Mucosa of rectum (tissue), 2 donors: Measurements from ENCODE around the gene DAB1.

Experiments used
- H3K27ac ChIP-seq, 2 donors: one replicate each; pipeline ENCODE4 v1.7.0; 2013; ENCODE audit warnings: inconsistent platforms in 2 of 2, low read depth in 2 of 2, low read length in 2 of 2
- H3K27me3 ChIP-seq, 2 donors: one replicate each; pipeline ENCODE4 v1.7.0; 2013; ENCODE audit warnings: low read length in 2 of 2; ENCODE audit not compliant: control insufficient read depth in 2 of 2, insufficient read depth in 2 of 2
- H3K36me3 ChIP-seq, 2 donors: one replicate each; pipeline ENCODE4 v1.7.0; 2013; ENCODE audit warnings: low read length in 2 of 2; ENCODE audit not compliant: control insufficient read depth in 2 of 2, insufficient read depth in 2 of 2
- H3K4me1 ChIP-seq, 2 donors: one replicate each; pipeline ENCODE4 v1.7.0; 2013; ENCODE audit warnings: low read length in 2 of 2, mild to moderate bottlenecking in 1 of 2; ENCODE audit not compliant: control insufficient read depth in 2 of 2, insufficient read depth in 2 of 2
- H3K4me3 ChIP-seq, 2 donors: one replicate each; pipeline ENCODE4 v1.7.0; 2013; ENCODE audit warnings: low read length in 2 of 2
- H3K9ac ChIP-seq, 2 donors: one replicate each; pipeline ENCODE4 v1.7.0; 2013; ENCODE audit warnings: low read length in 2 of 2, low read depth in 1 of 2, mild to moderate bottlenecking in 1 of 2
- H3K9me3 ChIP-seq, 2 donors: one replicate each; pipeline ENCODE4 v1.7.0; 2013; ENCODE audit warnings: low read length in 2 of 2; ENCODE audit not compliant: control insufficient read depth in 2 of 2
- donor health status: healthy.
- donor health status: Normal muscosa, but diverticular disease.

Gene DAB1

GRCh38 chr1:57450981-57451380, 27.1 kb upstream of the DAB1 start:
- no peak overlapping the region for H3K9ac ChIP-seq
- H3K4me1 ChIP-seq = no peaks in the 10 kb centered on the region
- no peaks in the 10 kb centered on the region for H3K36me3 ChIP-seq
- no peak overlapping the region for H3K27ac ChIP-seq
- H3K9me3 ChIP-seq = no peaks in the 10 kb centered on the region
- H3K4me3 ChIP-seq = no peak overlapping the region
- H3K27me3 ChIP-seq = no peaks in the 10 kb centered on the region

GRCh38 chr1:57447551-57447950, 23.7 kb upstream of the DAB1 start:
- H3K4me3 ChIP-seq = no peak overlapping the region
- no peaks in the 10 kb centered on the region for H3K36me3 ChIP-seq
- no peaks in the 10 kb centered on the region for H3K4me1 ChIP-seq
- no peaks in the 10 kb centered on the region for H3K9me3 ChIP-seq
- H3K27me3 ChIP-seq = no peaks in the 10 kb centered on the region
- no peak overlapping the region for H3K27ac ChIP-seq
- no peak overlapping the region for H3K9ac ChIP-seq

- no peaks in the 10 kb centered on the region for H3K4me1 ChIP-seq
- H3K27ac ChIP-seq = no peak overlapping the region
- H3K9me3 ChIP-seq = no peaks in the 10 kb centered on the region
- H3K9ac ChIP-seq = no peak overlapping the region
- no peaks in the 10 kb centered on the region for H3K36me3 ChIP-seq
- no peaks in the 10 kb centered on the region for H3K27me3 ChIP-seq
- no peak overlapping the region for H3K4me3 ChIP-seq
Measured at GRCh38 chr1:57443004-57443403, 19.1 kb upstream of the DAB1 start.

GRCh38 chr1:57440096-57440495, 16.2 kb upstream of the DAB1 start:
- no peaks in the 10 kb centered on the region for H3K36me3 ChIP-seq
- H3K4me3 ChIP-seq = no peak overlapping the region
- H3K9ac ChIP-seq = no peak overlapping the region
- no peaks in the 10 kb centered on the region for H3K27me3 ChIP-seq
- H3K4me1 ChIP-seq = no peaks in the 10 kb centered on the region
- H3K27ac ChIP-seq = no peak overlapping the region
- no peaks in the 10 kb centered on the region for H3K9me3 ChIP-seq

GRCh38 chr1:57431400-57431799, 7.5 kb upstream of the DAB1 start:
- Histone ChIP-seq H3K9ac (no peak overlapping the region), H3K4me1 (no peaks in the 10 kb centered on the region), H3K27me3 (no peaks in the 10 kb centered on the region), H3K27ac (no peak overlapping the region), H3K4me3 (no peak overlapping the region), H3K9me3 (no peaks in the 10 kb centered on the region), H3K36me3 (no peaks in the 10 kb centered on the region)

- Histone ChIP-seq H3K9ac (no peak overlapping the region), H3K27me3 (peaks cover 8 to 21% of the 10 kb centered on the region in 2 donors), H3K27ac (no peak overlapping the region), H3K4me3 (peak overlapping the region in 1 of 2 donors; percentile 37), H3K4me1 (no peaks in the 10 kb centered on the region), H3K36me3 (no peaks in the 10 kb centered on the region), H3K9me3 (no peaks in the 10 kb centered on the region)
Measured at GRCh38 chr1:57424231-57425027, 569 bp upstream of the DAB1 start.

GRCh38 chr1:57423135-57423655, 665 bp downstream of the DAB1 start:
- Histone ChIP-seq H3K4me3 (no peak overlapping the region), H3K9me3 (no peaks in the 10 kb centered on the region), H3K27me3 (peaks cover 11 to 21% of the 10 kb centered on the region in 2 donors), H3K36me3 (no peaks in the 10 kb centered on the region), H3K27ac (no peak overlapping the region), H3K4me1 (no peaks in the 10 kb centered on the region), H3K9ac (no peak overlapping the region)

- peaks cover 11 to 21% of the 10 kb centered on the region in 2 donors for H3K27me3 ChIP-seq
- no peaks in the 10 kb centered on the region for H3K36me3 ChIP-seq
- no peaks in the 10 kb centered on the region for H3K4me1 ChIP-seq
- H3K9ac ChIP-seq = no peak overlapping the region
- no peaks in the 10 kb centered on the region for H3K9me3 ChIP-seq
- no peak overlapping the region for H3K4me3 ChIP-seq
- no peak overlapping the region for H3K27ac ChIP-seq
Measured at GRCh38 chr1:57422271-57423134, 1.4 kb downstream of the DAB1 start.

- no peak overlapping the region for H3K4me3 ChIP-seq
- H3K4me1 ChIP-seq = no peaks in the 10 kb centered on the region
- H3K27me3 ChIP-seq = peaks cover 11 to 21% of the 10 kb centered on the region in 2 donors
- no peak overlapping the region for H3K9ac ChIP-seq
- no peaks in the 10 kb centered on the region for H3K9me3 ChIP-seq
- H3K36me3 ChIP-seq = no peaks in the 10 kb centered on the region
- H3K27ac ChIP-seq = no peak overlapping the region
Measured at GRCh38 chr1:57421806-57422205, 2.1 kb downstream of the DAB1 start.
